Subcutaneous adipose tissue (tissue), 4 donors: ENCODE data around the gene C1QTNF6. TPM values are rescaled to one million over a fixed set of nuclear protein-coding genes. Genes with fewer than 3 reads are reported as not detected.

Source experiments
- total RNA-seq, 4 donors: library from RNA; depleted of rRNA; stranded (reverse); fragments of >200 nt; gene quantifications; one replicate each; pipeline ENCODE4 v1.1.0, GENCODE V29; 2016
- TF ChIP-seq, protein P1 (sequence below): fragments of 450-650 bp; IDR thresholded peaks from one replicate; pipeline ENCODE4 v1.5.1; 2016; ENCODE audit warnings: low read depth, mild to moderate bottlenecking, control low read depth, antibody characterized with exemption, moderate library complexity

The C1QTNF6 gene
- total RNA-seq, 4 donors from 2014 or later, result 0.33 to 3.2 (median 2.4) TPM

- TF ChIP-seq, protein P1, sequence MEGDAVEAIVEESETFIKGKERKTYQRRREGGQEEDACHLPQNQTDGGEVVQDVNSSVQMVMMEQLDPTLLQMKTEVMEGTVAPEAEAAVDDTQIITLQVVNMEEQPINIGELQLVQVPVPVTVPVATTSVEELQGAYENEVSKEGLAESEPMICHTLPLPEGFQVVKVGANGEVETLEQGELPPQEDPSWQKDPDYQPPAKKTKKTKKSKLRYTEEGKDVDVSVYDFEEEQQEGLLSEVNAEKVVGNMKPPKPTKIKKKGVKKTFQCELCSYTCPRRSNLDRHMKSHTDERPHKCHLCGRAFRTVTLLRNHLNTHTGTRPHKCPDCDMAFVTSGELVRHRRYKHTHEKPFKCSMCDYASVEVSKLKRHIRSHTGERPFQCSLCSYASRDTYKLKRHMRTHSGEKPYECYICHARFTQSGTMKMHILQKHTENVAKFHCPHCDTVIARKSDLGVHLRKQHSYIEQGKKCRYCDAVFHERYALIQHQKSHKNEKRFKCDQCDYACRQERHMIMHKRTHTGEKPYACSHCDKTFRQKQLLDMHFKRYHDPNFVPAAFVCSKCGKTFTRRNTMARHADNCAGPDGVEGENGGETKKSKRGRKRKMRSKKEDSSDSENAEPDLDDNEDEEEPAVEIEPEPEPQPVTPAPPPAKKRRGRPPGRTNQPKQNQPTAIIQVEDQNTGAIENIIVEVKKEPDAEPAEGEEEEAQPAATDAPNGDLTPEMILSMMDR, result no peak
Observed at GRCh38 chr22:37163096-37163489, 25.0 kb downstream of the C1QTNF6 start.

DNA sequence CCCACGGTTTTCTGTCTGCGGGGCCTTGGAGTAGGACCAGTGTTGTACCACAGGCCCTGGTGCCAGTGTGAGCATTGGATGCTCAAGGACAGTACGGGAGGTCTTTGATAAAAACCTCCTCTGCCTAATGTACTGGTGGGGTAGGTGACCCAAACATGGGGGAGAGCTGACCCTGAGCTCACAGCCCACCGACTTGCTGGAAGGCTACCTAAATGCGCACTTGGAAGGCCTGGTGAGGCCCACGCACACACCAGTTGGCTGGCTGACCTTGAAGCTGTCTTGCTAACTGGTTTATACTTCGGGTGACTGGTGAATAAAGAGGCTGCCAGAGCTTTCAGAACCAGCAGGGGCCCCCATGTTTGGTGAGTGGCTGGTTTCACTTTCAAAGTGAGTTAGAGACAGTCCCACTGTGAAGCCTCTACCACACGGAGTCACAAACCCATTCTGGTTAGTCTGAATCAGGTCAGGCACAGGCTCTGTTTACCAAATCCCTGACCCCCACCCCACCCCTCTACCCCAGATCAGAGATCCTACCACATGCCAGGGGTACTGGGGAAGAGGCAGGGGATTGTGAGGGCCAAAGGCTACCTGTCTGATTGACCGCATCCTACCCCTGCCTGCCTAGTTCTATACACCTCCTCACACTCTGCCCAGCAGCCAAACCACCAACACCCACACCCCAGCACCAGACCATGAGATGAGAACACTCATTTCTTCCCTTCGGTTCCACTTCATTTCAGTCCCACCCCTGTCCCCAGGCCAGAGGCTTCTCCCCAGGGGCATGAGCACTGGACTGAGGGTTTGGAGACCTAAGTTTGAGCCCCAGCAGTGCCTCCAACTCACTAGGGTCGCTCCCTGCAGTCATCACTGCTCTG, 25.6 kb downstream of the C1QTNF6 start:
- TF ChIP-seq, protein P1, result no peak

DNA sequence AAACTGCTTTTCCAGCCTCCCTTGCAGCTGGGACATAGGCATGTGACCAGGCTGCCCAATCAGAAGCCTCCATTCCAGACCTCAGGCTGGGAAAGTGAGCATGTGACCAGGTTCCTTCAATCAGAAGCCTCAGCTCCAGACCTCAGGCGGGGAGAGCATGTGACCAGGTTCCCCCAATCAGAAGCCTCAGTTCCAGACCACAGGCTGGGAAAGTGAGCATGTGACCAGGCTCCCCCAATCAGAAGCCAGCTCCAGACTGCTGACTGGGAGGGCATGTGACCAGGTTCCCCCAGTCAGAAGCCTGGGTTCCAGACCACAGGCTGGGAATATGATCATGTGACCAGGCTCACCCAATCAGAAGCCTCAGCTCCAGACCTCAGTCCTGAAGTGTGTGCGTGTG, 26.6 kb downstream of the C1QTNF6 start:
- TF ChIP-seq, protein P1, result no peak

- TF ChIP-seq, protein P1, result no peak
Observed at GRCh38 chr22:37160027-37160426, 28.0 kb downstream of the C1QTNF6 start.

DNA sequence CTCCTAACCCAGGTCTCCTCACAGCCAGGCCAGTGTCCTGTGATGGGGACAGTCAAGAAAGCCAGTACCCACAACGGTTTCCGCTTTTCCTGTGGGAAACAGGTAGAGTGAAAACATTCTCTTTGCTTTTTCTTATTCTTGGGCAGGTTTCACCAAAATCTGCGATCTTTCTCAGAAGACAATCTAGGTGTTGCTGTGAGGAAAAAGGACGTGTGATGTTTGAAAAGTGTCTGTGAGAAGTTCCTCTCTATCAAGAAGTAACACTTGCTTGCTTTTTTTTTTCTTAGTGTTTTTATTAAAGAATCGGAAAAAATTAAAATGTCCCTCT, 29.1 kb downstream of the C1QTNF6 start:
- TF ChIP-seq, protein P1, result no peak

- TF ChIP-seq, protein P1, result no peak
Observed at GRCh38 chr22:37157516-37158285, 30.3 kb downstream of the C1QTNF6 start.
